CD4-positive, alpha-beta T cell treated with Interleukin-17A for 1 hour (primary cell): ENCODE data around the gene SGCE.

ENCODE experiments used
- DNase-seq: peaks from one replicate; pipeline ENCODE4 v3.0.0-alpha.2; 2020

The SGCE gene

GRCh38 chr7:94657771-94658693 is 2.1 kb upstream of the SGCE start:
- peak; percentile 97 for DNase-seq

- DNase-seq = peak; percentile 30
Observed at GRCh38 chr7:94656925-94657731, 1.2 kb upstream of the SGCE start.

- no peak for DNase-seq
Observed at GRCh38 chr7:94656658-94656924, 658 bp upstream of the SGCE start.

GRCh38 chr7:94655126-94655847 is 646 bp downstream of the SGCE start:
- no peak for DNase-seq

- no peak for DNase-seq
Observed at GRCh38 chr7:94654783-94655125, 1.2 kb downstream of the SGCE start.

- DNase-seq = no peak
Observed at GRCh38 chr7:94650147-94651051, 5.5 kb downstream of the SGCE start.

GRCh38 chr7:94649450-94649849 is 6.5 kb downstream of the SGCE start:
- no peak for DNase-seq

- DNase-seq = no peak
Observed at GRCh38 chr7:94648731-94649130, 7.2 kb downstream of the SGCE start.

GRCh38 chr7:94647295-94647694 is 8.6 kb downstream of the SGCE start:
- DNase-seq = no peak

GRCh38 chr7:94643771-94644545 is 12.0 kb downstream of the SGCE start:
- DNase-seq = no peak

GRCh38 chr7:94642838-94643653 is 12.9 kb downstream of the SGCE start:
- DNase-seq = no peak

GRCh38 chr7:94639384-94639783 is 16.5 kb downstream of the SGCE start:
- DNase-seq = no peak

- DNase-seq = no peak
Observed at GRCh38 chr7:94635687-94636086, 20.2 kb downstream of the SGCE start.

GRCh38 chr7:94634502-94634901 is 21.4 kb downstream of the SGCE start:
- DNase-seq = no peak

- DNase-seq = no peak
Observed at GRCh38 chr7:94633687-94634086, 22.2 kb downstream of the SGCE start.

- DNase-seq = no peak
Observed at GRCh38 chr7:94633014-94633341, 23.0 kb downstream of the SGCE start.

GRCh38 chr7:94632338-94633013 is 23.5 kb downstream of the SGCE start:
- no peak for DNase-seq

- no peak for DNase-seq
Observed at GRCh38 chr7:94630855-94631254, 25.1 kb downstream of the SGCE start.

- DNase-seq = no peak
Observed at GRCh38 chr7:94623820-94624219, 32.1 kb downstream of the SGCE start.

GRCh38 chr7:94621120-94621519 is 34.8 kb downstream of the SGCE start:
- no peak for DNase-seq
